ENCODE data around the gene MFAP4. TPM values are rescaled to one million over a fixed set of nuclear protein-coding genes. Genes with fewer than 3 reads are reported as not detected.

The MFAP4 gene
- total RNA-seq, 1 donor from 2014 or later = 18.0 TPM

DNA sequence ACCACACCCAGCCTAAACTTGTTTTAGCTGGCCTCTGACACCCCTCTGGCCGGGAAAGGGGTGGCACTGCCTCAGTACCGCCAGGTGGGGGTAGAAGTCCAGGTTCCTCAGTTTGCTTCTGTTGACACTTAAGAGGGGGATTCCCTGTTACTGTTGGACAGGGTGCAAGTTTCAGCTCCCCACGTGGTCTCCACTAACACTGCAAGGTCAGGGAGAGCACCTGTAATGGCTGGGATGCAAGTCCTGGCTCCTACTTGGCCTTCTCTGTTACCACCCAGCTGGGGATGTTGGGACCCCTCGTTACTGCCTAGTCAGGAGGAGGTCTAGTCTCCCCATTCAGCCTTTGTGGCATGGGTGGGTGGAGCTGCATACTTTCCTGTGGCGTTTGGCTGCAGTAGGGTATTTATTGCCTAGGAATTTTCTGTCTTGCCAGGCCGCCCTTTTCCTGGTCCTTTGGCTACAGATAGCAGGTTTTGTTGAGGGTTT is 10.6 kb upstream of the MFAP4 start:
- no peak for TF ChIP-seq CTCF (conservative IDR thresholded peaks at IDR 0.05)
- DNase-seq (ENCODE audit: extremely low spot score, unreplicated experiment) = no peak
- Mint-ChIP-seq H3K4me3 (no peak overlapping the region), H3K4me1 (ENCODE audit: unreplicated experiment) (peaks cover 25% of the 10 kb centered on the region), H3K27me3 (no peaks in the 10 kb centered on the region), H3K9me3 (no peaks in the 10 kb centered on the region), H3K36me3 (no peaks in the 10 kb centered on the region), H3K27ac (peak overlapping the region; percentile 68)

DNA sequence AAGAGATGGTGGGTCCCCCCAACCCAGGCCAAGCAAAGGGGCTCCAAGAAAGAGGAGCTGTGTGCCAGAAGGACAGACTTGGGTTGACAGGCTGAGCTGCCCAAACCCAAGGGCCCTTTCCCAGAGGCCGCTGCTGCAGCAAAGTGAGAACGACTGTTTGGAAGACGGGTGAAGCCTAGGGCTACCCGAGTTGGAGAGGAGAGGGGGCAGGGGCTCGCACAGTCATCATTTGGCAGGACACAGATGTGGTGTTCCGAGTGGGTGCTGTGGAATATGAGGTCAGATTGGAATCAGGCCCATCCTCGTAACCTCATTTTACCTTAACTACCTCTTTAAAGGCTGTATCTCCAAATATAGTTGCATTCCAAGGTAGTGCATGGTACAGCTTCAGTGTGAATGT is 5.3 kb upstream of the MFAP4 start:
- H3K4me1 Mint-ChIP-seq (ENCODE audit: unreplicated experiment) = peaks cover 29% of the 10 kb centered on the region
- H3K4me3 Mint-ChIP-seq = no peak overlapping the region
- DNase-seq (ENCODE audit: extremely low spot score, unreplicated experiment) = no peak
- no peaks in the 10 kb centered on the region for H3K27me3 Mint-ChIP-seq
- no peaks in the 10 kb centered on the region for H3K36me3 Mint-ChIP-seq
- TF ChIP-seq CTCF (conservative IDR thresholded peaks at IDR 0.05) = no peak
- no peak overlapping the region for H3K27ac Mint-ChIP-seq
- H3K9me3 Mint-ChIP-seq = no peaks in the 10 kb centered on the region

- DNase-seq (ENCODE audit: extremely low spot score, unreplicated experiment) = no peak
- peaks cover 32% of the 10 kb centered on the region for H3K4me1 Mint-ChIP-seq (ENCODE audit: unreplicated experiment)
- H3K36me3 Mint-ChIP-seq = no peaks in the 10 kb centered on the region
- no peak for TF ChIP-seq CTCF (conservative IDR thresholded peaks at IDR 0.05)
- H3K27ac Mint-ChIP-seq = no peak overlapping the region
- H3K27me3 Mint-ChIP-seq = no peaks in the 10 kb centered on the region
- no peaks in the 10 kb centered on the region for H3K9me3 Mint-ChIP-seq
- H3K4me3 Mint-ChIP-seq = no peak overlapping the region
Observed at GRCh38 chr17:19391432-19391831, 4.4 kb upstream of the MFAP4 start.

- Mint-ChIP-seq H3K4me3 (no peak overlapping the region), H3K27me3 (no peaks in the 10 kb centered on the region), H3K27ac (no peak overlapping the region), H3K9me3 (no peaks in the 10 kb centered on the region), H3K36me3 (no peaks in the 10 kb centered on the region), H3K4me1 (ENCODE audit: unreplicated experiment) (peaks cover 35% of the 10 kb centered on the region)
- no peak for DNase-seq (ENCODE audit: extremely low spot score, unreplicated experiment)
- TF ChIP-seq CTCF (conservative IDR thresholded peaks at IDR 0.05) = no peak
Observed at GRCh38 chr17:19390951-19391350, 4.0 kb upstream of the MFAP4 start.

DNA sequence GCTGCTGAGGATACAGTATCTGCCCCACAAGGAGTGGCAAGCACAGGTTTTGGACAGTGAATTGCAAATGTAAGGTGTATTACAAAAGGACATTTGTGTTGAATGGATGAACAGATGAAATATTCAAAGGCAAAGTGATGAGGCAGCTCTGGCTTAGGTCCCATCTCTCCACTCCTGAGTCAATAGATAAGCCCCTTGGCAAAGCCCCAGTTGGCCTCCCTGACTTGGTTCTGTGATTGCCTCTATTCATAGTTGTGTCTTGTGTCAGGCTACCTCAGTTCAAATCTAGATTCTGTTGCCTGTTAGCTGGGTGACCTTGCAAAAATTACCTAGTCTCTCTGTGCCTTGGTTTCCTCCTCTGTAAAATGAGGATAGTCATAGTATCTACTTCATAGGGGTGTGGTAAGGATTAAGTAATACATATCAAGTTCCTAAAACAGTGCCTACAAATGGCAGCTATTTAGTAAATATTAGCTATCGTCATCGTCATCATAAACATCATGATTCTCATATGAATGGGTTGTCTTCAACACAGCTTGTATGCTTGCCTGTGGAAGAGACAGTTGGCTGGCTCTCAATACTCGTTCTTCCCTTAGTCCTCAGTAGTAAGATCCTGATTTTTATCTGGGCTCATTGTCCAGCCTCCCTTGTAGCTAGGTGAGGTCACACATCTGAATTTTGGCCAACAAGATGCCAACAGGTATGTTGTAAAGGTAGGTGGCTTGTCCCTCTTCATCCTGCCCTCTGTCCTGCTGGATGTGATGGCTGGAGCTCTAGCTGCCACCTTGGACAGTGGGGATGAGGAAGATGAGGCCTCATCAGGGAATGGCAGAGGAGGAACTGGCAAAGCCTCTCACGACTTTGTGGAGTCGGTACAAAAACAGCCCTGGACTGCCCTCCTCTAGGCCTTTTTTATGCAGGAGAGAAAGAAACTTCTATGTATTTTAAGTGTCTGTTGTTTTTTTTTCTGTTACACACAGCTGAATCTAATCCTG is 2.1 kb upstream of the MFAP4 start:
- no peaks in the 10 kb centered on the region for H3K27me3 Mint-ChIP-seq
- peaks cover 42% of the 10 kb centered on the region for H3K4me1 Mint-ChIP-seq (ENCODE audit: unreplicated experiment)
- H3K27ac Mint-ChIP-seq = no peak overlapping the region
- no peak for DNase-seq (ENCODE audit: extremely low spot score, unreplicated experiment)
- H3K36me3 Mint-ChIP-seq = peaks cover 9% of the 10 kb centered on the region
- H3K4me3 Mint-ChIP-seq = no peak overlapping the region
- TF ChIP-seq CTCF (conservative IDR thresholded peaks at IDR 0.05) = no peak
- H3K9me3 Mint-ChIP-seq = no peaks in the 10 kb centered on the region
